Nephron (organoid): Measurements from ENCODE around the gene REXO1.

Experiments
- H3K27ac Mint-ChIP-seq, 3 experiments: 2 replicates each; pipeline ENCODE4 v1.8.0; 2020; ENCODE audit warnings: mixed read lengths in 3 of 3, mild to moderate bottlenecking in 2 of 3, moderate library complexity in 1 of 3
- H3K27me3 Mint-ChIP-seq: 2 replicates; pipeline ENCODE4 v1.8.0; 2021; ENCODE audit warnings: low read depth, mild to moderate bottlenecking, moderate library complexity, mixed read lengths
- H3K36me3 Mint-ChIP-seq: 2 replicates; pipeline ENCODE4 v1.8.0; 2020; ENCODE audit warnings: low read depth, mixed read lengths
- H3K4me1 Mint-ChIP-seq: 2 replicates; pipeline ENCODE4 v1.8.0; 2020; ENCODE audit warnings: mixed read lengths
- H3K4me3 Mint-ChIP-seq, 3 experiments: 2 replicates each; pipeline ENCODE4 v1.8.0; 2020; ENCODE audit warnings: mild to moderate bottlenecking in 3 of 3, mixed read lengths in 3 of 3, moderate library complexity in 2 of 3
- H3K9me3 Mint-ChIP-seq: 2 replicates; pipeline ENCODE4 v1.8.0; 2020; ENCODE audit warnings: mixed read lengths
- TF ChIP-seq, protein P1 (sequence below), 3 experiments: fragments of 200-600 bp; sonication (generic); IDR thresholded peaks; one replicate each; pipeline ENCODE4 v1.5.0; 2021; ENCODE audit warnings: antibody characterized with exemption in 3 of 3; ENCODE audit not compliant: unreplicated experiment in 3 of 3

The REXO1 gene

DNA sequence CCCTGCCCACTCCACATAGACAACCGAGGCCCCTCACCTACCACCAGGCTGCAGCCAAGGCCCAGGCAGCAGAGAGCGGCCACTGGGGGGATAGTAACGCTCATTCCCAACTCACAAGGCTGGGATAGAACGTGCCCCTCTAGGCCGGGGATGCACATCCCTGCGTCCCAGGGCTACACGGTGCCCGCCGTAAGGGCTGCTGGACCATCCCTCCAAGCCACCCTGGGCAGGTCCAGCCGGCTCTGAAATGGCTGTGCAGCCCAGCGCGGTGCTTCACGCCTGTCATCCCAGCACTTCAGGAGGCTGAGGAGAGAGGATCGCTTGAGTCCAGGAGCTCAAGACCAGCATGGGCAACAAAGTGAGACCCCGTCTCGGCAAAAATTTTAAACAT, 3.2 kb downstream of the REXO1 start:
- TF ChIP-seq, protein P1, sequence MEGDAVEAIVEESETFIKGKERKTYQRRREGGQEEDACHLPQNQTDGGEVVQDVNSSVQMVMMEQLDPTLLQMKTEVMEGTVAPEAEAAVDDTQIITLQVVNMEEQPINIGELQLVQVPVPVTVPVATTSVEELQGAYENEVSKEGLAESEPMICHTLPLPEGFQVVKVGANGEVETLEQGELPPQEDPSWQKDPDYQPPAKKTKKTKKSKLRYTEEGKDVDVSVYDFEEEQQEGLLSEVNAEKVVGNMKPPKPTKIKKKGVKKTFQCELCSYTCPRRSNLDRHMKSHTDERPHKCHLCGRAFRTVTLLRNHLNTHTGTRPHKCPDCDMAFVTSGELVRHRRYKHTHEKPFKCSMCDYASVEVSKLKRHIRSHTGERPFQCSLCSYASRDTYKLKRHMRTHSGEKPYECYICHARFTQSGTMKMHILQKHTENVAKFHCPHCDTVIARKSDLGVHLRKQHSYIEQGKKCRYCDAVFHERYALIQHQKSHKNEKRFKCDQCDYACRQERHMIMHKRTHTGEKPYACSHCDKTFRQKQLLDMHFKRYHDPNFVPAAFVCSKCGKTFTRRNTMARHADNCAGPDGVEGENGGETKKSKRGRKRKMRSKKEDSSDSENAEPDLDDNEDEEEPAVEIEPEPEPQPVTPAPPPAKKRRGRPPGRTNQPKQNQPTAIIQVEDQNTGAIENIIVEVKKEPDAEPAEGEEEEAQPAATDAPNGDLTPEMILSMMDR (IDR thresholded peaks at IDR 0.05; ENCODE audit: unreplicated experiment in 3 of 3) = no peak
- no peaks in the 10 kb centered on the region for H3K27me3 Mint-ChIP-seq
- H3K9me3 Mint-ChIP-seq = no peaks in the 10 kb centered on the region
- H3K4me1 Mint-ChIP-seq = peaks cover 55% of the 10 kb centered on the region
- no peaks in the 10 kb centered on the region for H3K36me3 Mint-ChIP-seq
- no peak overlapping the region for H3K27ac Mint-ChIP-seq
- peak overlapping the region; percentile 58 to 67 (median 63) for H3K4me3 Mint-ChIP-seq

DNA sequence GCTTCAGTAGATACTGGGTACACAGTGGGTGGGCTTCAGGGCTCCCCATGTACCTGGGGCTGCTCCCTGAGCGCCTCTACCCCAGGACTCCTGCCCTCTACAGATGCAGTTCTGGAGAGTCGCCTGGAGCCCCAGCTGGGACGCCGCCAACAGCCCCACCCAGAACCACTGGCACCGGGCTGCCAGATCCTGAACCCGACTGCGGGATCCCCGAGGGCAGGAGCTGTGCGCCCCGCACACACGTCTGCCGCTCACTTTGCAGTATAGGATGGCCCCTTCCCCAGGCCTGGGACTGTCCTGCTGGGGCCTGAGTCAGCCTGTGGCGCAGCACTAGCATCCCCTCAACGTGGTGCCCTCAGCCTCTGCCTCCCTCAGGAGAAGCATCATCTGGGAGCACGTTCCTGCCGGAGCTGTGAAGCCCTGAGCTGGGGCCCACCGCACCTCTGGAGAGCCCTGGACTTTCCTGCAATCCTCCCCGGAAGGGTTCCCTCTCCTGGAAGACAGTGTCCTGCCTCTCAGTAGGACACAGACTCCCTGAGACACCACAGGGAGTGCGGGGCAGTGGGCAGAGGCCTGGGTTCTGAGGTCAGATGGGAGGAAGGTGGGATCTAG, 3.7 kb downstream of the REXO1 start:
- Mint-ChIP-seq H3K36me3 (no peaks in the 10 kb centered on the region), H3K27me3 (no peaks in the 10 kb centered on the region), H3K4me3 (peak overlapping the region; percentile 58 to 67 (median 63)), H3K4me1 (peaks cover 55% of the 10 kb centered on the region), H3K27ac (no peak overlapping the region), H3K9me3 (no peaks in the 10 kb centered on the region)
- TF ChIP-seq, protein P1 (IDR thresholded peaks at IDR 0.05; ENCODE audit: unreplicated experiment in 3 of 3) = no peak

DNA sequence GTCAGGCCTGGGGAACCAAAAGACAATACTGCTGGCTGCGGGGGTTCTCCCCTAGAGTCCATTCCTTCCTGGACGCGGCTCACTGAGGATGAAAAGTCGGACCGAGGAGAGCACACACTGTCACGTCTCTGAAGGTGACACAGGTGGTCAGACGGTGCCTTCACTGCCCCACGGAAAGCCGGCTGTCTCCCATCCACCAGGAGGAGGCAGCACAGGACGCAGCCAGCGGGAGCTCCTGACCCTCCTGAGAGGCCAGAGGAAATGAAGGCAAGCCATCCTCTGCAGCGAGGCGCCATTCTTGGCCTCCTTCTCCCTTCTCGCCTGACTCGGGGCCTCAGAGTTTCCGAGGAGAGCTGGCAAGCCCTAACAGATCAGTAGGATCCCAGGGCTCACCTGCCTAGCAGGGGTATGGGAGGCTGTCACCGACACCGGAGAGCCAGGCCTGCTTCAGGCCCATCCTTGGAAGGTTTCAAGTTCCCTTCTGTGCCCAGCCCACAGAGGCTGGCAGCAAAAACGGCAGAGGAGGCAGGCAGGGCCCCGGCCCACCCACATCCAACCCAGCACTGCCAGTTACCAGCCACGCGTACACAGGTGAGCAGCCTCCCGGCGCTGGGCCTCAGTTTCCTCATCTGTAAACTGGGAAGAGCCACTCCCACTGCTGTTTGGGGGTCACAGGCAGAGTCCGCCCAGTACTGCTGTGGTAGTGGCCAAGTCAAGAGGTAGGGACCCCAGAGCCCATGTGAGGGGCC, 4.5 kb downstream of the REXO1 start:
- H3K4me1 Mint-ChIP-seq = peaks cover 55% of the 10 kb centered on the region
- H3K27ac Mint-ChIP-seq = peak overlapping the region in 2 of 3 experiments; percentile 60 to 76
- no peaks in the 10 kb centered on the region for H3K27me3 Mint-ChIP-seq
- TF ChIP-seq, protein P1 (IDR thresholded peaks at IDR 0.05; ENCODE audit: unreplicated experiment in 3 of 3) = no peak
- no peaks in the 10 kb centered on the region for H3K9me3 Mint-ChIP-seq
- peak overlapping the region; percentile 19 to 61 (median 59) for H3K4me3 Mint-ChIP-seq
- no peaks in the 10 kb centered on the region for H3K36me3 Mint-ChIP-seq

DNA sequence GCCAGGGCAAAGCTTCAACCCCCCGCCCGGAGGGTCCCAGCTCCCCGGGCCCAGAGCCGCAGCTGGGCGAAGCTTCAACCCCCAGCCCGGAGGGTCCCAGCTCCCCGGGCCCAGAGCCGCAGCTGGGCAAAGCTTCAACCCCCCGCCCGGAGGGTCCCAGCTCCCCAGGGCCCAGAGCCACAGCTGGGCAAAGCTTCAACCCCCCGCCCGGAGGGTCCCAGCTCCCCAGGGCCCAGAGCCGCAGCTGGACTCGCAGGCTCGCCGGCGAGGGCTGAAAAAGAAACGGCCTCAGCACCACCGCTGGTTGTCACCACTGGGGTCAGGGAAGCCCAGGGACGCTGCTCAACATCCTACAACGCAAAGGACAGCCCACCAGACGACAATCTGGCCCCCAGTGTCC, 5.2 kb downstream of the REXO1 start:
- TF ChIP-seq, protein P1 (IDR thresholded peaks at IDR 0.05; ENCODE audit: unreplicated experiment in 3 of 3) = no peak
- Mint-ChIP-seq H3K36me3 (no peaks in the 10 kb centered on the region), H3K4me3 (no peak overlapping the region), H3K4me1 (peaks cover 55% of the 10 kb centered on the region), H3K9me3 (no peaks in the 10 kb centered on the region), H3K27me3 (no peaks in the 10 kb centered on the region), H3K27ac (no peak overlapping the region)

DNA sequence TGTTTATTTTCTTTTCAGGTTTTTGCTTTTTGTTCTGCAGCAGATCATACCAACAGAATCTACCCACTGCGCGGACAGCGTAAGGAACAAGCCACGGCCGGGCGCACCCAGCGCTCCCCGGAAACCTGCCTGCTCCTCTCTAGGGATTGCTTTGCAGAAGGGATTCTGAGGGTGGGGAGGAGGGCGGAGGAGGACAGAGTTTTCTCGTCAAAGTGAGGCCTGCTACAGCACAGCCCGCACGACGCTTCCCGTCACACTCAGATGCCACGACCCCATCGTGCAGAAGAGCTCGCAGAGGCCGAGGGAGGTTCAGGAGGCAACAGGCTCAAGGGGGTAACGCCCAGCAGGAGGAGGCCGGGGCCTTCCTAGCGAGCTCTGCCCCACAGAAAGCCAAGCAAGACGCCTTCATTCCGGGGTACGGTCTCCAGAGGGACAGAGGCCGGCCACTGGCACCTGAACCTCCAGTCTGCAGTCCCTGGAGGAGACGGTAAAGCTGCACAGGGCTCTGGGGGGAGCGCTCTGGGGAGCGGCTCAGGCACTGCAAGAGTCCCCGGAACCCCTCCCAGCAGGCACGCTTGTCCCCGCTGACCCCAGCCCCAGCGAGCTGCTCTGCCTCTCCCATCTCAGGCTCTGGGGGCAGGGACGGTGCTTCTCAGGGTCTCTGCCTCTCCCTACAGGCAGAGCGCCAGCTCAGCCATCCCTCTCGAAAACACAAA, 6.9 kb downstream of the REXO1 start:
- Mint-ChIP-seq H3K4me1 (peaks cover 42% of the 10 kb centered on the region), H3K36me3 (no peaks in the 10 kb centered on the region), H3K4me3 (peak overlapping the region; percentile 44 to 77 (median 62)), H3K9me3 (no peaks in the 10 kb centered on the region), H3K27ac (peak overlapping the region; percentile 75 to 92 (median 80)), H3K27me3 (no peaks in the 10 kb centered on the region)
- TF ChIP-seq, protein P1 (IDR thresholded peaks at IDR 0.05; ENCODE audit: unreplicated experiment in 3 of 3) = no peak
